Uterus (tissue), 2 donors: ENCODE measurements around the gene AGBL1.

Experiments used
- POLR2A ChIP-seq, 2 donors: fragments of 450-650 bp; IDR thresholded peaks; one replicate each; pipeline ENCODE4 v1.6.1; 2016; ENCODE audit warnings: antibody characterized with exemption in 2 of 2, mild to moderate bottlenecking in 1 of 2, moderate library complexity in 1 of 2
- TF ChIP-seq, protein P1 (sequence below), 4 experiments: fragments of 200-600 bp in 2 of 4; fragments of 450-650 bp in 2 of 4; sonication (generic) in 2 of 4; IDR thresholded peaks; one replicate each; pipeline ENCODE4 v1.5.1; 2016 to 2019; ENCODE audit warnings: antibody characterized with exemption in 4 of 4, mild to moderate bottlenecking in 2 of 4, moderate library complexity in 1 of 4

DNA sequence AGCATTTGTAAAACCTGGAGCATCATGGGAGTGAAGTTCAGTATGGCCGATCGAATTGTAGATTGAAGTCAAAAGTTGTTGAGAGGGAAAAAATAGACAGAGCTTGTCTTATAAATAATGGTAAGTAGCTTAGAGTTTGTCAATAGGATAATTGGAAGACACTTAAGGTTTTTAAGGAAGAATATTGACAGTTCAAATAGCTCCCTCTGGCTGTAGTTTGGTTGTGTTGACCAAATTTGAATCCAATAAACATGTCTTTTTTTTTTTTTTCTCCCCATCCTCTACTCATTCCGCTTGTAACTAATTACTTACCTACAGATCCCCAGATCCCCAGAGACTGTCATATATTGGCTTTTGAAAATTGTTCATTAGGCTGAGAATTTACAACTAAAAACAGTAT lies 677.0 kb downstream of the AGBL1 start:
- TF ChIP-seq, protein P1, sequence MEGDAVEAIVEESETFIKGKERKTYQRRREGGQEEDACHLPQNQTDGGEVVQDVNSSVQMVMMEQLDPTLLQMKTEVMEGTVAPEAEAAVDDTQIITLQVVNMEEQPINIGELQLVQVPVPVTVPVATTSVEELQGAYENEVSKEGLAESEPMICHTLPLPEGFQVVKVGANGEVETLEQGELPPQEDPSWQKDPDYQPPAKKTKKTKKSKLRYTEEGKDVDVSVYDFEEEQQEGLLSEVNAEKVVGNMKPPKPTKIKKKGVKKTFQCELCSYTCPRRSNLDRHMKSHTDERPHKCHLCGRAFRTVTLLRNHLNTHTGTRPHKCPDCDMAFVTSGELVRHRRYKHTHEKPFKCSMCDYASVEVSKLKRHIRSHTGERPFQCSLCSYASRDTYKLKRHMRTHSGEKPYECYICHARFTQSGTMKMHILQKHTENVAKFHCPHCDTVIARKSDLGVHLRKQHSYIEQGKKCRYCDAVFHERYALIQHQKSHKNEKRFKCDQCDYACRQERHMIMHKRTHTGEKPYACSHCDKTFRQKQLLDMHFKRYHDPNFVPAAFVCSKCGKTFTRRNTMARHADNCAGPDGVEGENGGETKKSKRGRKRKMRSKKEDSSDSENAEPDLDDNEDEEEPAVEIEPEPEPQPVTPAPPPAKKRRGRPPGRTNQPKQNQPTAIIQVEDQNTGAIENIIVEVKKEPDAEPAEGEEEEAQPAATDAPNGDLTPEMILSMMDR (IDR thresholded peaks at IDR 0.05), result no peak
- no peak for TF ChIP-seq POLR2A (IDR thresholded peaks at IDR 0.05)
